ENCODE results near the gene REX1BD. TPM values are rescaled to one million over a fixed set of nuclear protein-coding genes. Genes with fewer than 3 reads are reported as not detected.

REX1BD gene
- total RNA-seq, 2 experiments from 2014 or later = 81.2 to 83.3 TPM

DNA sequence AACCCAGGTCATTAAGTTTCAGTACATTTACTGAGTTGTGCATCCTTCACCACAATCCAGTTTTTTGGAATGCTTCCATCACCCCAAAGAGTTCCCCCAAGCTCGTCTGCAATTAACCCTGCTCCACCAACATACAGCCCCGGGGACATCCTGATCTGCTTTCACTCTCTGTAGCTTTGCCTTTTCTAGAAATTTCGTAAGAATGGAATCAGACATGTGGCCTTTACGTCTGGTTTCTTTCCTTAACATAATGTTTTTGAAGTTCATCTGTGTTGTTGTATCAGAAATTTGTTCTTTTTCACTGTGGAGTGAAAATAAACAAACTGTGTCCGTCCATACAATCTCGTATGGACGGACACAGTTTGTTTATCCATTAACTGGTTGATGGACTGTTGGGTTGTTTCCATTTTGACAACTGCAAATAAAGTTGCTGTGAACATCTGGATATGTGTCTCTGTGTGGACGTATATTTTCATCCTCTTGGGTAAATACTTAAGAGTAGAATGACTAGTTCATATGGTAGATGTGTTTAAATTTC, 51.2 kb downstream of the REX1BD start:
- Mint-ChIP-seq H3K27ac (no peak overlapping the region), H3K9me3 (no peaks in the 10 kb centered on the region), H3K27me3 (peaks cover 3% of the 10 kb centered on the region), H3K4me3 (no peak overlapping the region), H3K36me3 (ENCODE audit: low read depth) (no peaks in the 10 kb centered on the region), H3K4me1 (peaks cover 37% of the 10 kb centered on the region)
- CTCF ChIA-PET = interaction anchor here (0.6 to 1.5 kb wide), 4 partner anchors 45 to 350 kb away, joined by 3 to 4 read pairs (median 3); partner anchors contain the start of genes COPE, DDX49 and REX1BD
- DNase-seq = no peak
- POLR2A ChIA-PET = no interaction called here

Other genes starting within 250 kb of the REX1BD start
- 10 to 100 TPM; 42.7 to 44.0 TPM for gene PGPEP1, start 248.2 kb upstream of the REX1BD start, total RNA-seq
- gene GDF15, start 202.6 kb upstream of the REX1BD start, total RNA-seq = not detected
- not detected for gene LRRC25, start 191.2 kb upstream of the REX1BD start, total RNA-seq
- 100 to 1,000 TPM; 140 to 153 TPM for gene SSBP4, start 169.4 kb upstream of the REX1BD start, total RNA-seq
- 10 to 100 TPM; 16.7 to 18.0 TPM for gene ISYNA1, start 150.7 kb upstream of the REX1BD start, total RNA-seq
- 10 to 100 TPM; 26.2 to 26.3 TPM for gene ELL, start 66.7 kb upstream of the REX1BD start, total RNA-seq
- gene FKBP8, start 45.2 kb upstream of the REX1BD start, total RNA-seq = 100 to 1,000 TPM; 263 TPM
- 10 to 100 TPM; 93.0 to 99.1 TPM for gene KXD1, start 30.9 kb upstream of the REX1BD start, total RNA-seq
- gene UBA52, start 16.9 kb upstream of the REX1BD start, total RNA-seq = 1,000 to 10,000 TPM; 1,374 to 1,409 TPM
- gene CRLF1, start 18.0 kb downstream of the REX1BD start, total RNA-seq = not detected
- under 1 TPM in 1 of 2 experiments, not detected in 1; 0.13 TPM for gene TMEM59L, start 24.1 kb downstream of the REX1BD start, total RNA-seq
- gene KLHL26, start 48.2 kb downstream of the REX1BD start, total RNA-seq = 10 to 100 TPM; 10.8 to 11.0 TPM
- gene CRTC1, start 94.9 kb downstream of the REX1BD start, total RNA-seq = 1 to 10 TPM; 5.3 TPM
- not detected for gene COMP, start 202.5 kb downstream of the REX1BD start, total RNA-seq
- gene UPF1, start 243.2 kb downstream of the REX1BD start, total RNA-seq = 10 to 100 TPM; 74.4 to 74.6 TPM